Liver (tissue), 9 donors: ENCODE results near the gene EPB41L1. TPM values are rescaled to one million over a fixed set of nuclear protein-coding genes. Genes with fewer than 3 reads are reported as not detected.

Source experiments
- DNase-seq: peaks from one replicate; pipeline ENCODE4 v3.0.0-alpha.2; 2017; ENCODE audit warnings: low spot score
- H3K27ac ChIP-seq, 2 donors: one replicate each; pipeline ENCODE4 v1.7.0; 2013; ENCODE audit warnings: inconsistent platforms in 2 of 2, low read length in 2 of 2, control low read depth in 1 of 2, low read depth in 1 of 2, mild to moderate bottlenecking in 1 of 2
- H3K27me3 ChIP-seq, 4 donors: one replicate each; pipeline versions ENCODE4 v1.6.1 to v1.7.0; 2013; ENCODE audit warnings: low read length in 3 of 4, inconsistent platforms in 1 of 4, mild to moderate bottlenecking in 1 of 4, moderate library complexity in 1 of 4; ENCODE audit not compliant: control insufficient read depth in 4 of 4, insufficient read depth in 4 of 4
- H3K36me3 ChIP-seq, 4 donors: one replicate each; pipeline versions ENCODE4 v1.6.1 to v1.7.0; 2013; ENCODE audit warnings: low read length in 3 of 4, mild to moderate bottlenecking in 3 of 4, low read depth in 1 of 4, moderate library complexity in 1 of 4; ENCODE audit not compliant: control insufficient read depth in 4 of 4, insufficient read depth in 3 of 4
- H3K4me1 ChIP-seq, 4 donors: one replicate each; pipeline versions ENCODE4 v1.6.1 to v1.7.0; 2013; ENCODE audit warnings: low read length in 3 of 4, mild to moderate bottlenecking in 3 of 4, moderate library complexity in 1 of 4; ENCODE audit not compliant: control insufficient read depth in 4 of 4, insufficient read depth in 4 of 4
- H3K4me3 ChIP-seq, 3 donors: one replicate each; pipeline versions ENCODE4 v1.6.1 to v1.7.0; 2013; ENCODE audit warnings: low read length in 3 of 3, control low read depth in 1 of 3, low read depth in 1 of 3, mild to moderate bottlenecking in 1 of 3
- H3K9ac ChIP-seq, 2 donors: one replicate each; pipeline ENCODE4 v1.7.0; 2013; ENCODE audit warnings: low read length in 2 of 2, mild to moderate bottlenecking in 2 of 2, moderate library complexity in 2 of 2, control low read depth in 1 of 2, low read depth in 1 of 2
- H3K9me3 ChIP-seq, 4 donors: one replicate each; pipeline versions ENCODE4 v1.6.1 to v1.7.0; 2013; ENCODE audit warnings: low read length in 3 of 4; ENCODE audit not compliant: control insufficient read depth in 4 of 4
- EGR1 ChIP-seq, 2 donors: IDR thresholded peaks; 2 replicates each; pipeline ENCODE4 v1.6.1; 2016 to 2018; ENCODE audit warnings: antibody characterized with exemption in 2 of 2, low read depth in 2 of 2
- FOXA1 ChIP-seq: IDR thresholded peaks from 2 replicates; pipeline ENCODE4 v1.6.1; 2016; ENCODE audit warnings: antibody characterized with exemption
- FOXA2 ChIP-seq: IDR thresholded peaks from 2 replicates; pipeline ENCODE4 v1.6.1; 2016; ENCODE audit warnings: antibody characterized with exemption
- HNF4A ChIP-seq, 2 donors: conservative IDR thresholded peaks; 2 replicates each; pipeline ENCODE4 v1.6.1; 2016; ENCODE audit warnings: antibody characterized with exemption in 2 of 2, mild to moderate bottlenecking in 2 of 2
- HNF4G ChIP-seq: IDR thresholded peaks from 2 replicates; pipeline ENCODE4 v1.6.1; 2016; ENCODE audit warnings: antibody characterized with exemption
- JUND ChIP-seq, 2 donors: IDR thresholded peaks; 2 replicates each; pipeline ENCODE4 v1.6.1; 2016; ENCODE audit warnings: antibody characterized with exemption in 2 of 2
- NR2F2 ChIP-seq: IDR thresholded peaks from 2 replicates; pipeline ENCODE4 v1.6.1; 2016; ENCODE audit warnings: antibody characterized with exemption
- RAD21 ChIP-seq, 2 donors: IDR thresholded peaks; 2 replicates each; pipeline ENCODE4 v1.6.1; 2016; ENCODE audit warnings: antibody characterized with exemption in 2 of 2, mild to moderate bottlenecking in 2 of 2
- RXRA ChIP-seq, 2 donors: IDR thresholded peaks; 2 replicates each; pipeline ENCODE4 v1.6.1; 2017 to 2018; ENCODE audit warnings: antibody characterized with exemption in 2 of 2, mild to moderate bottlenecking in 1 of 2
- SP1 ChIP-seq: IDR thresholded peaks from 2 replicates; pipeline ENCODE4 v1.6.1; 2018; ENCODE audit warnings: antibody characterized with exemption, mild to moderate bottlenecking
- TAF1 ChIP-seq: conservative IDR thresholded peaks from 2 replicates; pipeline ENCODE4 v1.6.1; 2016; ENCODE audit warnings: antibody characterized with exemption, mild to moderate bottlenecking
- YY1 ChIP-seq: IDR thresholded peaks from 2 replicates; pipeline ENCODE4 v1.6.1; 2016; ENCODE audit warnings: antibody characterized with exemption, mild to moderate bottlenecking
- WGBS: extraction: QIAGEN DNeasy Blood & Tissue Kit; methylation state at CpG from one replicate; pipeline ENCODE4 v1.1.7; 2013; 5-methylcytosine and 5-hydroxymethylcytosine counted together
- polyA plus RNA-seq, 2 donors: library from polyadenylated mRNA; stranded (reverse) in 1 of 2; unstranded in 1 of 2; fragments of 200-250 nt in 1 of 2; fragments of >200 nt in 1 of 2; fragmentation: Nextera tagmentation in 1 of 2; extraction: Ambion mirVana in 1 of 2; gene quantifications; one replicate each; pipeline versions ENCODE4 v1.2.1 to v1.2.3, GENCODE V29; 2013 to 2015
- total RNA-seq, 2 donors: library from RNA; depleted of rRNA; stranded (reverse); fragments of >200 nt; gene quantifications; one replicate each; pipeline ENCODE4 v1.2.3, GENCODE V29; 2014
- TF ChIP-seq, protein P1 (sequence below): IDR thresholded peaks from 2 replicates; pipeline ENCODE4 v1.6.1; 2016; ENCODE audit warnings: antibody characterized with exemption, mild to moderate bottlenecking
- TF ChIP-seq, protein P2 (sequence below): IDR thresholded peaks from 2 replicates; pipeline ENCODE4 v1.6.1; 2016; ENCODE audit warnings: antibody characterized with exemption
- TF ChIP-seq, protein P3 (sequence below): fragments of 150-350 bp; IDR thresholded peaks from 2 replicates; pipeline ENCODE4 v1.5.1; 2017; ENCODE audit warnings: improper control_type of control experiment, low read depth, low read length; ENCODE audit not compliant: missing input control
- TF ChIP-seq, protein P4 (sequence below): IDR thresholded peaks from 2 replicates; pipeline ENCODE4 v1.6.1; 2016; ENCODE audit warnings: antibody characterized with exemption
- donor health status: healthy.
- donor health status: healthy.
- donor health status: healthy.
- donor health status: healthy.
- donor health status: healthy.

Gene EPB41L1
- total and polyA plus RNA-seq, 4 donors: 2.4 to 11.9 (median 4.3) TPM

DNA sequence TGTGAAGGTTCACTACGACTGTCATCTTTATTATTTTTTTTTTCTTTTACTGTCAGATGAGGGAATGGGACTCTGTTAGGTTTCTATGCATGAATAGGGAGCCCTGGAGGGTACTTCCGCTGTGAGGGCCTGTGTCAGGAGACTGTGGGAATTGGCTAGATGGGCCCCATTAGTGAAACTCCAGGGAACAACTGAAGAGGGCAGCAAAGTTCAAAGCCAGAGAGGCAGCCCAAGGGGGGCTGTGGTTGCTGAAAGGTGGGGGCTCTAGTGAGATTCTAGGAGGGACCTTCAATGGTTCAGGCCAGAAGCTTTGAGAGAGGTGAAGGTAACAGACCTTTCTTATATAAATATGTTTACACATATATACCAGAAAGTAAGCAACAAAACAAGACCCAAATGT lies 13.2 kb upstream of the EPB41L1 start:
- no peak for DNase-seq

DNA sequence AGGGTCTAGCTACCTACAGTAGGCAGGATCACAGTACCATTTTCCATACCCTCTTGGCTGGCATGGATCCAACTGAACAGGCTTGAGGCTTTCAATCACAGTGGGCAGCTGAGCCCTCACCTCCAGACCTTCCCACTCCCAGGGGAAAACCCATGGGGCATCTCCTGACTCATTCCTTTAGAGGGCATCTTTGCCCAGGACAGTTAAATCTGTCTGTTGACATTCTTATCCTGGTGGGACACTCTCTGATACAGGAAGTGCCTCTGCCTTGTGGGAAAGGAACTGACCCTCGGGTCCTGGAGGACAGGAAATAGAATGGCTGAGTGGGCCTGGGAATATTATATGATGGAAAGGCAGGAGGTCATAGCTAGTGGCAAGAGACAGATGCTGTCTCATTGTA lies 10.2 kb upstream of the EPB41L1 start:
- no peak for DNase-seq
- no peaks in the 10 kb centered on the region for H3K36me3 ChIP-seq
- no peaks in the 10 kb centered on the region for H3K27me3 ChIP-seq
- H3K9ac ChIP-seq: no peak overlapping the region
- no peak overlapping the region for H3K27ac ChIP-seq
- H3K4me3 ChIP-seq: no peak overlapping the region
- no peaks in the 10 kb centered on the region for H3K9me3 ChIP-seq
- peaks cover 2 to 9% (median 7%) of the 10 kb centered on the region in 4 donors for H3K4me1 ChIP-seq
- TF ChIP-seq, protein P1, sequence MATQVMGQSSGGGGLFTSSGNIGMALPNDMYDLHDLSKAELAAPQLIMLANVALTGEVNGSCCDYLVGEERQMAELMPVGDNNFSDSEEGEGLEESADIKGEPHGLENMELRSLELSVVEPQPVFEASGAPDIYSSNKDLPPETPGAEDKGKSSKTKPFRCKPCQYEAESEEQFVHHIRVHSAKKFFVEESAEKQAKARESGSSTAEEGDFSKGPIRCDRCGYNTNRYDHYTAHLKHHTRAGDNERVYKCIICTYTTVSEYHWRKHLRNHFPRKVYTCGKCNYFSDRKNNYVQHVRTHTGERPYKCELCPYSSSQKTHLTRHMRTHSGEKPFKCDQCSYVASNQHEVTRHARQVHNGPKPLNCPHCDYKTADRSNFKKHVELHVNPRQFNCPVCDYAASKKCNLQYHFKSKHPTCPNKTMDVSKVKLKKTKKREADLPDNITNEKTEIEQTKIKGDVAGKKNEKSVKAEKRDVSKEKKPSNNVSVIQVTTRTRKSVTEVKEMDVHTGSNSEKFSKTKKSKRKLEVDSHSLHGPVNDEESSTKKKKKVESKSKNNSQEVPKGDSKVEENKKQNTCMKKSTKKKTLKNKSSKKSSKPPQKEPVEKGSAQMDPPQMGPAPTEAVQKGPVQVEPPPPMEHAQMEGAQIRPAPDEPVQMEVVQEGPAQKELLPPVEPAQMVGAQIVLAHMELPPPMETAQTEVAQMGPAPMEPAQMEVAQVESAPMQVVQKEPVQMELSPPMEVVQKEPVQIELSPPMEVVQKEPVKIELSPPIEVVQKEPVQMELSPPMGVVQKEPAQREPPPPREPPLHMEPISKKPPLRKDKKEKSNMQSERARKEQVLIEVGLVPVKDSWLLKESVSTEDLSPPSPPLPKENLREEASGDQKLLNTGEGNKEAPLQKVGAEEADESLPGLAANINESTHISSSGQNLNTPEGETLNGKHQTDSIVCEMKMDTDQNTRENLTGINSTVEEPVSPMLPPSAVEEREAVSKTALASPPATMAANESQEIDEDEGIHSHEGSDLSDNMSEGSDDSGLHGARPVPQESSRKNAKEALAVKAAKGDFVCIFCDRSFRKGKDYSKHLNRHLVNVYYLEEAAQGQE: no peak
- TF ChIP-seq, protein P2, sequence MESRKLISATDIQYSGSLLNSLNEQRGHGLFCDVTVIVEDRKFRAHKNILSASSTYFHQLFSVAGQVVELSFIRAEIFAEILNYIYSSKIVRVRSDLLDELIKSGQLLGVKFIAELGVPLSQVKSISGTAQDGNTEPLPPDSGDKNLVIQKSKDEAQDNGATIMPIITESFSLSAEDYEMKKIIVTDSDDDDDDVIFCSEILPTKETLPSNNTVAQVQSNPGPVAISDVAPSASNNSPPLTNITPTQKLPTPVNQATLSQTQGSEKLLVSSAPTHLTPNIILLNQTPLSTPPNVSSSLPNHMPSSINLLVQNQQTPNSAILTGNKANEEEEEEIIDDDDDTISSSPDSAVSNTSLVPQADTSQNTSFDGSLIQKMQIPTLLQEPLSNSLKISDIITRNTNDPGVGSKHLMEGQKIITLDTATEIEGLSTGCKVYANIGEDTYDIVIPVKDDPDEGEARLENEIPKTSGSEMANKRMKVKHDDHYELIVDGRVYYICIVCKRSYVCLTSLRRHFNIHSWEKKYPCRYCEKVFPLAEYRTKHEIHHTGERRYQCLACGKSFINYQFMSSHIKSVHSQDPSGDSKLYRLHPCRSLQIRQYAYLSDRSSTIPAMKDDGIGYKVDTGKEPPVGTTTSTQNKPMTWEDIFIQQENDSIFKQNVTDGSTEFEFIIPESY: no peak
- TF ChIP-seq RAD21 (IDR thresholded peaks at IDR 0.05): no peak
- no peak for TF ChIP-seq JUND (IDR thresholded peaks at IDR 0.05)
- TF ChIP-seq FOXA2: no peak
- TF ChIP-seq HNF4A (conservative IDR thresholded peaks at IDR 0.05): no peak
- no peak for TF ChIP-seq HNF4G
- peak; percentile 49 for TF ChIP-seq NR2F2
- TF ChIP-seq FOXA1: no peak
- 51% methylated on average over 1 of the region's 1 CpG for WGBS

More for the DNA sequence above, 13.2 kb upstream of the EPB41L1 start:
- Histone ChIP-seq H3K36me3 (no peaks in the 10 kb centered on the region), H3K27me3 (no peaks in the 10 kb centered on the region), H3K4me1 (peaks cover 0 to 8% (median 1%) of the 10 kb centered on the region in 4 donors), H3K4me3 (no peak overlapping the region), H3K9me3 (no peaks in the 10 kb centered on the region), H3K9ac (no peak overlapping the region), H3K27ac (no peak overlapping the region)
- 84% methylated on average over 2 of the region's 2 CpGs for WGBS
- no peak for TF ChIP-seq HNF4A (conservative IDR thresholded peaks at IDR 0.05)
- no peak for TF ChIP-seq JUND (IDR thresholded peaks at IDR 0.05)
- TF ChIP-seq RAD21 (IDR thresholded peaks at IDR 0.05): no peak
- no peak for TF ChIP-seq TAF1
- no peak for TF ChIP-seq YY1
- TF ChIP-seq RXRA (IDR thresholded peaks at IDR 0.05): no peak
- no peak for TF ChIP-seq SP1

DNA sequence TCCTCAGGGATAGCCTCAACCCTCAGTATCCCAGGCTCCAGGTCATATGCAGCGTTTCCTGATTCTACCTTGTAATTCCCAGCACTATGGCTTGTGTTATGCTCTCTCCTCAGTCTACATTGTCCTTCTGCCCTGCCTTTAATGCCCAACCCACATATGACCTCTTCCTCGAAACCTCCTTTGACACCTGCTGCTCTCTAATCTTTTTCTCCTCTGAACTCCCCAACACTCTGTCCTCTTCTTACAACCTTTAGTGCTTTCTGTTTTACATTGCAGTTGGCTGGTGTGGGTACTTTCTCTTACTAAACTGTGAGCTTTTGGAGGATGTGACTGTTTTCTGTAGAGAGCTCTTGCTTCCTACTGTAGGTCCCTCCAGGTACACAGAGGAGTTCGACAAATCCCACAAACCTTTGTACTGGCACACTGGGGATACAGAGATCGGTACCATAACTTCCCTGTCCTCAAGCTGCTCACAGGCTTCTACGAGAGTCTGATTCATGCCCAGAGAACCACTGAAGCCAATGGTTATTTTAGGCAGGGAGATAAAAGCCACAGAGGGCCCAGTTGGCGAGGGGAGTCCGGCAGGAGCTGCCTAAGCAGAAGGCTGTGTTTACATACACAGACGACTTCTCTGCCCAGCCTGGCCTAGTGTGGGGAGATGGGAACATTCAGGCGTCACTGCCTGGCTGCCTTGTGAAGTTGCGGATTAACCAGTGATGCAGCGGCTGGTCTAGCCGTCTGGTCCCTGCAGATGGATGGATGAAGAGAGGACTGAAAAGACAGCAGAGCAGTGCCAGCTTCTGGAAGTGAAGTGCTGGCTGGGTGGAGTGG lies 8.4 kb upstream of the EPB41L1 start:
- H3K9me3 ChIP-seq: no peaks in the 10 kb centered on the region
- no peaks in the 10 kb centered on the region for H3K36me3 ChIP-seq
- no peak for DNase-seq
- no peak overlapping the region for H3K9ac ChIP-seq
- no peaks in the 10 kb centered on the region for H3K27me3 ChIP-seq
- no peak overlapping the region for H3K4me3 ChIP-seq
- no peak overlapping the region for H3K27ac ChIP-seq
- TF ChIP-seq HNF4G (no peak), FOXA1 (no peak), EGR1 (IDR thresholded peaks at IDR 0.05; ENCODE audit: low read depth in 2 of 2) (no peak), YY1 (no peak), NR2F2 (no peak)
- TF ChIP-seq, protein P3, sequence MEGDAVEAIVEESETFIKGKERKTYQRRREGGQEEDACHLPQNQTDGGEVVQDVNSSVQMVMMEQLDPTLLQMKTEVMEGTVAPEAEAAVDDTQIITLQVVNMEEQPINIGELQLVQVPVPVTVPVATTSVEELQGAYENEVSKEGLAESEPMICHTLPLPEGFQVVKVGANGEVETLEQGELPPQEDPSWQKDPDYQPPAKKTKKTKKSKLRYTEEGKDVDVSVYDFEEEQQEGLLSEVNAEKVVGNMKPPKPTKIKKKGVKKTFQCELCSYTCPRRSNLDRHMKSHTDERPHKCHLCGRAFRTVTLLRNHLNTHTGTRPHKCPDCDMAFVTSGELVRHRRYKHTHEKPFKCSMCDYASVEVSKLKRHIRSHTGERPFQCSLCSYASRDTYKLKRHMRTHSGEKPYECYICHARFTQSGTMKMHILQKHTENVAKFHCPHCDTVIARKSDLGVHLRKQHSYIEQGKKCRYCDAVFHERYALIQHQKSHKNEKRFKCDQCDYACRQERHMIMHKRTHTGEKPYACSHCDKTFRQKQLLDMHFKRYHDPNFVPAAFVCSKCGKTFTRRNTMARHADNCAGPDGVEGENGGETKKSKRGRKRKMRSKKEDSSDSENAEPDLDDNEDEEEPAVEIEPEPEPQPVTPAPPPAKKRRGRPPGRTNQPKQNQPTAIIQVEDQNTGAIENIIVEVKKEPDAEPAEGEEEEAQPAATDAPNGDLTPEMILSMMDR: no peak
- TF ChIP-seq, protein P4, sequence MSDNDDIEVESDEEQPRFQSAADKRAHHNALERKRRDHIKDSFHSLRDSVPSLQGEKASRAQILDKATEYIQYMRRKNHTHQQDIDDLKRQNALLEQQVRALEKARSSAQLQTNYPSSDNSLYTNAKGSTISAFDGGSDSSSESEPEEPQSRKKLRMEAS: no peak
- TF ChIP-seq, protein P2: no peak
- peaks cover 2 to 13% (median 12%) of the 10 kb centered on the region in 4 donors for H3K4me1 ChIP-seq
- WGBS: 80% methylated on average over 12 of the region's 12 CpGs
